IPS-18a (cell line): ENCODE results near the gene TMEM178B.

Experiments used
- H3K27ac ChIP-seq: one replicate; pipeline ENCODE4 v1.5.1; 2013; ENCODE audit warnings: low read length
- H3K27me3 ChIP-seq: one replicate; pipeline ENCODE4 v1.6.1; 2013; ENCODE audit warnings: mild to moderate bottlenecking, low read length; ENCODE audit not compliant: control insufficient read depth, insufficient read depth
- H3K36me3 ChIP-seq: one replicate; pipeline ENCODE4 v1.6.1; 2013; ENCODE audit warnings: low read depth, low read length; ENCODE audit not compliant: control insufficient read depth
- H3K4me1 ChIP-seq: one replicate; pipeline ENCODE4 v1.6.1; 2013; ENCODE audit warnings: low read depth, low read length; ENCODE audit not compliant: control insufficient read depth
- H3K4me3 ChIP-seq: one replicate; pipeline ENCODE4 v1.5.1; 2013; ENCODE audit warnings: low read length
- H3K9ac ChIP-seq: one replicate; pipeline ENCODE4 v1.6.1; 2013; ENCODE audit warnings: mild to moderate bottlenecking, low read length, moderate library complexity
- H3K9me3 ChIP-seq: one replicate; pipeline ENCODE4 v1.6.1; 2013; ENCODE audit warnings: low read depth, low read length; ENCODE audit not compliant: control insufficient read depth

Gene TMEM178B

DNA sequence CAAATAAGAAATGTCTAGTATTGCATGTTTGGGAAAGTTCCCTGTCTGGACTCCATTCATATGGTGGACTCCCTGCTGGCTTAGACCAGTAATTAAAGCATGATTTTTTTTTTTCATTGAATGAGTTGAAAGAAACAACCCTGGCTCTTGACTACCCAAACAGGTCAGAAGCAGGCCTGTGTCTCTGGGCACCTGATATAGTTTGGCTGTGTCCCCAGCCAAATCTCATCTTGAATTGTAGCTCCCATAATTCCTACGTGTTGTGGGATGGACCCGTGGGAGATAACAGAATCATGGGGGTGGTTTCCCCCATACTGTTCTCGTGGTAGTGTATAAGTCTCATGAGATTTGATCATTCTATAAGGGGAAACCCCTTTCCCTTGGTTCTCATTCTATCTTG is 206.2 kb downstream of the TMEM178B start:
- H3K36me3 ChIP-seq: no peaks in the 10 kb centered on the region
- H3K27me3 ChIP-seq: no peaks in the 10 kb centered on the region
- H3K4me3 ChIP-seq: no peak overlapping the region
- no peak overlapping the region for H3K27ac ChIP-seq
- H3K9ac ChIP-seq: no peak overlapping the region
- H3K4me1 ChIP-seq: no peaks in the 10 kb centered on the region
- no peaks in the 10 kb centered on the region for H3K9me3 ChIP-seq

DNA sequence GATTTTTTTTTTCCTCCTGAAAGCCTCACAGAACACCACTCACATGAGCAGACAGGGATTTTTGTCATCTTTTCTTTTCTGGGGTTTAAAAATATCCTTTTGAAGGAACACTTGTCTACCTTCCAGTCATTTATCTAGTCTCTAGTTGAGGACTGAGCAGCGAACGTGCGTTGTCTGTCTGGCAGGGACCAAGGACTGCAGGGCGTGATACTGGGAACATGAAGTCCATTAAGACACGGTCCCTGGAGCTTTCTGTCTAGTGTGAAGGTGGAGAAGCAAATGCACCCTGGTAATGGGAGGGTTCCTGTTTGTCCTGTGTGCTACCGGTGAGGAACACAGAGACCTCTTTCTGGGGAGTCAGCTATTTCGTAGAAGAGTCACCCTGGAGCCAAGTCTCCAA is 207.4 kb downstream of the TMEM178B start:
- no peak overlapping the region for H3K4me3 ChIP-seq
- no peak overlapping the region for H3K9ac ChIP-seq
- no peaks in the 10 kb centered on the region for H3K36me3 ChIP-seq
- H3K4me1 ChIP-seq: no peaks in the 10 kb centered on the region
- no peak overlapping the region for H3K27ac ChIP-seq
- H3K27me3 ChIP-seq: no peaks in the 10 kb centered on the region
- no peaks in the 10 kb centered on the region for H3K9me3 ChIP-seq

DNA sequence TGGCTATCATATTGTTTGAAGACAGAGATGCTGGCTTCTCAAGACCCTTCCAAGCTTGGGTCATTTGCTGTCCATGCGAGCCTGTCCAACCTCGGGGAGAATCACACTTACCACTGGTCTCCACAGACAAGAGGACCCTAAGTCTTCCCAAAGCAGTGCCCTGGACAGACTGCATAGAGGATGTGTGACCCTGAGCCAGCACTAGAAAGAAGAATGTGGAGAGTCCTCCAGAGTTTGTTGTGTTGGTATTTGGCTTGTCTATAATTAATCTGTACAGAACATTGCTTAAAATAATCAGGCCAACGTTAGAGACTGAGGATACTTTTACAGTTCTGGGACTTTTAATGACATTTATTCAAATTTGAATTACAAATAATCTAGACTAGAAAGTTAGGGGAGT is 212.7 kb downstream of the TMEM178B start:
- Histone ChIP-seq H3K4me3 (no peak overlapping the region), H3K4me1 (no peaks in the 10 kb centered on the region), H3K9me3 (no peaks in the 10 kb centered on the region), H3K27ac (no peak overlapping the region), H3K36me3 (no peaks in the 10 kb centered on the region), H3K9ac (no peak overlapping the region), H3K27me3 (no peaks in the 10 kb centered on the region)

GRCh38 chr7:141287936-141288335 is 214.1 kb downstream of the TMEM178B start:
- H3K27ac ChIP-seq: no peak overlapping the region
- H3K9me3 ChIP-seq: no peaks in the 10 kb centered on the region
- H3K27me3 ChIP-seq: no peaks in the 10 kb centered on the region
- no peak overlapping the region for H3K9ac ChIP-seq
- H3K4me1 ChIP-seq: no peaks in the 10 kb centered on the region
- no peak overlapping the region for H3K4me3 ChIP-seq
- no peaks in the 10 kb centered on the region for H3K36me3 ChIP-seq

DNA sequence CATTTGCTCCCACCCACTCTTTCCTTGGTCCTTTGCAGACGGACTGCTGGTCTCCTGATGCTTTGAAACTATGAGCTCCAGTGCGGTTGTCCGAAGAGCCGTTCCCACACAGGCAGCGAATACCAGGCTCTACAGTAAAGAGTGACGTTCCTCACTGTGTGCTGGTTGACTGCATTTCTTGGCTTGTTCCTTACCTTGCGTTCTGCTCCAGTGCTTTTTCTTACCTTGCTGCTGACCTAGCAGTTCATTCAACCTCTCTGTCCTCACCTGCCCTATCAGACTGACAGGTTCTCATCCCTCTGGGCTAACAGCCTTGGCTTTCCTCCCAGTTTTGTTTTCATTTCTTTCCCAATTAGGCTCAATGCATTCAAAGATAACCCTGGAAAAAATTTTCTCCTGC is 214.8 kb downstream of the TMEM178B start:
- Histone ChIP-seq H3K4me1 (no peaks in the 10 kb centered on the region), H3K27ac (no peak overlapping the region)

DNA sequence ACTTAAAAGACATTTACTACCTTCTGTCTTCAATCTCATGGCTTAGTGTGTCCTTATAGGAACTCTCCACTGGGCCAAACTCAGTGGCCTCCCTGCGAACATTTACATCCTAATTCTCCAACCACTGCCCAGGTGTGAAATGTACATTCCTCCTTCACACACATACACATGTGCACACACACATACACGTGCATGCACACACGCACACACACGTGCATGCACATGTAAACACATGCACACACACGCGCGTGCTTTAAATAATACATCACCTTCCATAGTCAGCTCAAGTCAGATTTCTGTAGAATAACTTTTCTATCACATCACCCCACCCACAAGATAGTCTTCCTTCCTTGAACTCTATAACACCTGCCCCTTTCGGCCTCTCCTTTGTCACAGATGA is 216.5 kb downstream of the TMEM178B start:
- H3K4me1 ChIP-seq: peaks cover 14% of the 10 kb centered on the region
- H3K27me3 ChIP-seq: no peaks in the 10 kb centered on the region
- H3K9me3 ChIP-seq: no peaks in the 10 kb centered on the region
- H3K36me3 ChIP-seq: no peaks in the 10 kb centered on the region
- no peak overlapping the region for H3K27ac ChIP-seq
- H3K4me3 ChIP-seq: no peak overlapping the region
- no peak overlapping the region for H3K9ac ChIP-seq

More for the DNA sequence above, 214.8 kb downstream of the TMEM178B start:
- H3K36me3 ChIP-seq: no peaks in the 10 kb centered on the region
- no peaks in the 10 kb centered on the region for H3K27me3 ChIP-seq
- H3K9ac ChIP-seq: no peak overlapping the region
- H3K9me3 ChIP-seq: no peaks in the 10 kb centered on the region
- no peak overlapping the region for H3K4me3 ChIP-seq

DNA sequence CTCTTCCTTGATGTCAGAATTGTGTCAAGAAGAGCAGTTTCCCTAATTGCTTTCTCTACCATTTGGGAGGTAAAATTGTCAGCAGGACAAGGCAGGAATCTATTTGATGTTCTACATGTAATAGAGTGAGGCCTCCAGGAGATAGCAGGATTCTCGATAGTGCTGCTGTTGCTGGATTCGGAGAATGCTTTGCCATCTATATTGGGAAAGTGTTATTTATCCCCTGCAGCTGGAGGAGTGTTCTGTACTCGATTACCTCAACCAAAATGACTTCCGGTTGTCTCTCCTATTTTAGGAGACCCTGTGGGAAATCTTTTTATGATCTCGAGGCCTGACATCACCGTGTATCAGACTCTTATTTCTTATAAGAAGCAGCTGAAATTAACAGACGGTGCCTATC is 217.1 kb downstream of the TMEM178B start:
- no peak overlapping the region for H3K27ac ChIP-seq
- no peaks in the 10 kb centered on the region for H3K9me3 ChIP-seq
- no peak overlapping the region for H3K9ac ChIP-seq
- no peaks in the 10 kb centered on the region for H3K36me3 ChIP-seq
- H3K27me3 ChIP-seq: no peaks in the 10 kb centered on the region
- H3K4me3 ChIP-seq: no peak overlapping the region
- H3K4me1 ChIP-seq: peaks cover 15% of the 10 kb centered on the region

GRCh38 chr7:141291541-141291940 is 217.7 kb downstream of the TMEM178B start:
- H3K27me3 ChIP-seq: no peaks in the 10 kb centered on the region

DNA sequence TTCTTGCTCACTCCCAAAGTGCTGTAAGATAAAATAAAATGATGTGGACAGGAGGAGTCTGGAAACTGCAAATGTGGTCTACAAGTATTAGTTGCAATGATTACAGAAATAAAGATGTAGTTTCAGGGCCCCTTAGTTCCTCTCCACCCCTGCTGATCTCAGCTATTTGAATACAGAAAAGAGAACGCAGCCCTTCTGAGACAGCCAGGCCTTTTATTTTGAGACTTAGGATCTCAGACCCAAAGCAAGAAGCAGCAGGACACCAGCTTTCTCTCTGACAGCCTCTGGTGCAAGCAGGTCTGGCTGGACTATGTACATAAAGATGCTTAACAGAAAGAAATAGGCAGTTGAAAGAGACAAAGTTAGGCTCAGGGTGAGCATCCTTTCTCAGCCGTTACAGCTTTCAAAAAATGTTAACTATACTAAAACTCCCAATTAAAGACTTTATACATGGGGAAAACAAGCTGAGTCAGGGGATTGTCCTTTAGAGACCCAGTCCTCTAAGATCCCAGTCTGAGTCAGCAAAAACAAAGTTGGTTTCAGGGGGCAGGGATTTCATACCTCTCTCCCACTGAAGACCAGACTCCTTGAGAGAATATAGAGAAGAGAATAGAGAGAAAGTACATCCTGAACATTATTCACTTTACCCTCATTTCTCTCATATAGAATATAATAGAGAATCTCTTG is 220.4 kb downstream of the TMEM178B start:
- H3K9me3 ChIP-seq: no peaks in the 10 kb centered on the region
- H3K36me3 ChIP-seq: no peaks in the 10 kb centered on the region
- H3K4me3 ChIP-seq: no peak overlapping the region
- no peak overlapping the region for H3K27ac ChIP-seq
- H3K9ac ChIP-seq: no peak overlapping the region
- H3K4me1 ChIP-seq: peaks cover 15% of the 10 kb centered on the region
- H3K27me3 ChIP-seq: no peaks in the 10 kb centered on the region

More at GRCh38 chr7:141291541-141291940, 217.7 kb downstream of the TMEM178B start:
- Histone ChIP-seq H3K36me3 (no peaks in the 10 kb centered on the region), H3K27ac (no peak overlapping the region), H3K9me3 (no peaks in the 10 kb centered on the region), H3K4me1 (peaks cover 15% of the 10 kb centered on the region), H3K4me3 (no peak overlapping the region), H3K9ac (no peak overlapping the region)

- H3K4me1 ChIP-seq: peaks cover 15% of the 10 kb centered on the region
- no peaks in the 10 kb centered on the region for H3K9me3 ChIP-seq
- H3K36me3 ChIP-seq: no peaks in the 10 kb centered on the region
- no peaks in the 10 kb centered on the region for H3K27me3 ChIP-seq
- H3K27ac ChIP-seq: no peak overlapping the region
- no peak overlapping the region for H3K4me3 ChIP-seq
- no peak overlapping the region for H3K9ac ChIP-seq
Measured at GRCh38 chr7:141295367-141295895, 221.6 kb downstream of the TMEM178B start.

GRCh38 chr7:141300816-141301215 is 227.0 kb downstream of the TMEM178B start:
- Histone ChIP-seq H3K36me3 (no peaks in the 10 kb centered on the region), H3K4me1 (peaks cover 7% of the 10 kb centered on the region), H3K27me3 (no peaks in the 10 kb centered on the region), H3K9ac (no peak overlapping the region), H3K9me3 (no peaks in the 10 kb centered on the region), H3K27ac (no peak overlapping the region), H3K4me3 (no peak overlapping the region)

GRCh38 chr7:141301544-141301943 is 227.7 kb downstream of the TMEM178B start:
- no peak overlapping the region for H3K4me3 ChIP-seq
- H3K36me3 ChIP-seq: no peaks in the 10 kb centered on the region
- no peaks in the 10 kb centered on the region for H3K9me3 ChIP-seq
- H3K27me3 ChIP-seq: no peaks in the 10 kb centered on the region
- H3K9ac ChIP-seq: no peak overlapping the region
- H3K4me1 ChIP-seq: peaks cover 7% of the 10 kb centered on the region
- no peak overlapping the region for H3K27ac ChIP-seq
